Neural progenitor cell (in vitro differentiated cells): ENCODE results near the gene PRKAG1.

Experiments used
- CTCF ChIP-seq: fragments of 200-600 bp; sonication (generic); IDR thresholded peaks from 2 replicates; pipeline ENCODE4 v1.5.1; 2017; ENCODE audit warnings: antibody characterized with exemption, mild to moderate bottlenecking
- EZH2 ChIP-seq: fragments of 200-600 bp; sonication (generic); IDR thresholded peaks from 2 replicates; pipeline ENCODE4 v1.6.1; 2017; ENCODE audit warnings: antibody characterized with exemption, mild to moderate bottlenecking, moderate library complexity

GRCh38 chr12:49024543-49024942, 6.0 kb upstream of the PRKAG1 start:
- TF ChIP-seq CTCF (no peak), EZH2 (no peak)
